Measurements from ENCODE around the gene PIN1.
"Not testable (repeated sequence)": the region's sequence is repeated elsewhere in the genome, so short reads cannot be mapped to it uniquely, and the experiment has no call there.

The PIN1 gene

GRCh38 chr19:9818175-9818733 lies 16.9 kb upstream of the PIN1 start:
- Histone ChIP-seq H3K27me3 (ENCODE audit: control insufficient read depth in 2 of 2, insufficient read depth in 2 of 2, low read length in 2 of 2) (no peaks in the 10 kb centered on the region), H3K36me3 (ENCODE audit: control insufficient read depth in 2 of 2, insufficient read depth in 2 of 2, low read length in 2 of 2) (peaks cover 0 to 7% of the 10 kb centered on the region in 2 donors), H3K4me3 (ENCODE audit: low read length in 2 of 2) (peak overlapping the region; percentile 91 to 98), H3K4me1 (ENCODE audit: control insufficient read depth in 2 of 2, insufficient read depth in 2 of 2, low read length in 2 of 2) (peaks cover 7% of the 10 kb centered on the region in 2 donors), H3K9me3 (ENCODE audit: control insufficient read depth in 2 of 2, low read length in 2 of 2) (no peaks in the 10 kb centered on the region), H3K9ac (ENCODE audit: low read depth in 1 of 2, low read length in 2 of 2) (peak overlapping the region; percentile 95 to 99), H3K27ac (ENCODE audit: low read depth in 2 of 2, low read length in 2 of 2) (peak overlapping the region; percentile 98 to 100)

DNA sequence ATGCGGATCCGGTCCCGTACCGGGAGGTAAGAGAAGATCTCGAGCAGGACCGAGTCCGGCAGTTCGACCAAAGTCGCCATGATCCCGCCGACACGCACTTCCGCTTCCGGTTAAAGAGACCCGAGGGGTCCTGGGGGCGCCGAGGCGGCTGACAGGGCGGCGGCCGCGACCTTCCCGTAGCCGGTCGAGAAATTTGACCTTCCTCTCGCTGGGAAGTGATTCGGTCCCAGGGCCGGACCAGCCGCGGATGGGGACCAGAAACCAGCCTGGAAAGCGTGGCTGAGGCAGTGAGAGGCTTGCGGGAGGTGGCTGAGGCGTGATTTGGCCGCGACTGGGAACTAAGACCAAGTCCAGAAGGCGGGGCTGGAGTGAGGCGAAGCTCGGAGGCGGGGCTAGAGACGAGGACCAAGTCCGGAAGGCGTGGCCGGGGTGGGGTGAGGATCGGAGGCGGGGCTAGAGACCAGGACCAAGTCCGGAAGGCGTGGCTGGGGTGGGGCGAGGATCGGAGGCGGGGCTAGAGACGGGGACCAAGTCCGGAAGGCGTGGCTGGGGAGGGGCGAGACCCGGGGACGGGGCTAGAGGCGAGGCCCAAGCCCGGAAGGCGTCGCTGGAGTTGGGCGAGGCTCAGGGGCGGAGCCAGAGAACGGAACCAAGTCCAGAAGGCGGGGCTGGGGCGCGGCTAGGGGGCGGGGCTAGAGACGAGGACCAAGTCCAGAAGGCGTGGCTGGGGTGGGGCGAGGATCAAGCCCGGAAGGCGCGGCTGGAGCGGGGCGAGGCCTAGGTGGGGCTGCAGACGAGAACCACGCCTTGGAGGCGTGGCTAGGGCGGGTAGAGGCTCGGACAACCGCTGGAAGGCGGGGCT lies 16.2 kb upstream of the PIN1 start, which contains the start of gene FBXL12:
Gene FBXL12 (minus strand): TSS at position 346 of the 862 bp plus-strand sequence. CDS start 266 bp downstream, at position 80.
- Histone ChIP-seq H3K9me3 (ENCODE audit: control insufficient read depth in 2 of 2, low read length in 2 of 2) (no peaks in the 10 kb centered on the region), H3K4me1 (ENCODE audit: control insufficient read depth in 2 of 2, insufficient read depth in 2 of 2, low read length in 2 of 2) (peaks cover 7% of the 10 kb centered on the region in 2 donors), H3K4me3 (ENCODE audit: low read length in 2 of 2) (peak within 1 kb of the TSS; percentile 91 to 98), H3K9ac (ENCODE audit: low read depth in 1 of 2, low read length in 2 of 2) (peak within 1 kb of the TSS; percentile 95 to 99), H3K27ac (ENCODE audit: low read depth in 2 of 2, low read length in 2 of 2) (peak within 1 kb of the TSS; percentile 98 to 100), H3K27me3 (ENCODE audit: control insufficient read depth in 2 of 2, insufficient read depth in 2 of 2, low read length in 2 of 2) (no peaks in the 10 kb centered on the region), H3K36me3 (ENCODE audit: control insufficient read depth in 2 of 2, insufficient read depth in 2 of 2, low read length in 2 of 2) (peaks cover 0 to 4% of the 10 kb centered on the region in 2 donors)

- Histone ChIP-seq H3K9ac (ENCODE audit: low read depth in 1 of 2, low read length in 2 of 2) (peak overlapping the region in 1 of 2 donors; percentile 38), H3K9me3 (ENCODE audit: control insufficient read depth in 2 of 2, low read length in 2 of 2) (no peaks in the 10 kb centered on the region), H3K36me3 (ENCODE audit: control insufficient read depth in 2 of 2, insufficient read depth in 2 of 2, low read length in 2 of 2) (peaks cover 0 to 4% of the 10 kb centered on the region in 2 donors), H3K4me1 (ENCODE audit: control insufficient read depth in 2 of 2, insufficient read depth in 2 of 2, low read length in 2 of 2) (peaks cover 7% of the 10 kb centered on the region in 2 donors), H3K27ac (ENCODE audit: low read depth in 2 of 2, low read length in 2 of 2) (peak overlapping the region; percentile 98 to 100), H3K27me3 (ENCODE audit: control insufficient read depth in 2 of 2, insufficient read depth in 2 of 2, low read length in 2 of 2) (no peaks in the 10 kb centered on the region), H3K4me3 (ENCODE audit: low read length in 2 of 2) (peak overlapping the region; percentile 59 to 61)
Observed at GRCh38 chr19:9819596-9819909, 15.6 kb upstream of the PIN1 start.

DNA sequence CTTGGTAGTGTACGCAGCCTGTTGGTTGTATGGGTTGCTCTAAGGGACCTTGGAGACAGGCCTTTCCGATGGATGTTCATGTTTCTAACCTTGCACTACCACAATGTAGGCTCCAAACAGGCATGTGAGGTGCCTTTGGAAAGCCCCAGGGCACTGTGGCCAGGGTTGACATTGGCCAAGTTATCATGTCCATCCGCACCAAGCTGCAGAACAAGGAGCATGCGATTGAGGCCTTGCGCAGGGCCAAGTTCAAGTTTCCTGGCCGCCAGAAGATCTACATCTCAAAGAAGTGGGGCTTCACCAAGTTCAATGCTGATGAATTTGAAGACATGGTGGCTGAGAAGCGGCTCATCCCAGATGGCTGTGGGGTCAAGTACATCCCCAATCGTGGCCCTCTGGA lies 15.1 kb upstream of the PIN1 start:
- H3K4me3 ChIP-seq (ENCODE audit: low read length in 2 of 2), result peak overlapping the region; percentile 59 to 61
- peak overlapping the region; percentile 98 to 100 for H3K27ac ChIP-seq (ENCODE audit: low read depth in 2 of 2, low read length in 2 of 2)
- H3K9ac ChIP-seq (ENCODE audit: low read depth in 1 of 2, low read length in 2 of 2), result peak overlapping the region in 1 of 2 donors; percentile 38
- not testable (repeated sequence) for H3K4me1 ChIP-seq (ENCODE audit: control insufficient read depth in 2 of 2, insufficient read depth in 2 of 2, low read length in 2 of 2); H3K27me3 ChIP-seq (ENCODE audit: control insufficient read depth in 2 of 2, insufficient read depth in 2 of 2, low read length in 2 of 2); H3K9me3 ChIP-seq (ENCODE audit: control insufficient read depth in 2 of 2, low read length in 2 of 2); H3K36me3 ChIP-seq (ENCODE audit: control insufficient read depth in 2 of 2, insufficient read depth in 2 of 2, low read length in 2 of 2)

GRCh38 chr19:9823816-9824215 lies 11.3 kb upstream of the PIN1 start:
- Histone ChIP-seq H3K27me3 (ENCODE audit: control insufficient read depth in 2 of 2, insufficient read depth in 2 of 2, low read length in 2 of 2) (no peaks in the 10 kb centered on the region), H3K36me3 (ENCODE audit: control insufficient read depth in 2 of 2, insufficient read depth in 2 of 2, low read length in 2 of 2) (no peaks in the 10 kb centered on the region), H3K9ac (ENCODE audit: low read depth in 1 of 2, low read length in 2 of 2) (no peak overlapping the region), H3K9me3 (ENCODE audit: control insufficient read depth in 2 of 2, low read length in 2 of 2) (no peaks in the 10 kb centered on the region), H3K4me3 (ENCODE audit: low read length in 2 of 2) (no peak overlapping the region), H3K4me1 (ENCODE audit: control insufficient read depth in 2 of 2, insufficient read depth in 2 of 2, low read length in 2 of 2) (peaks cover 12 to 15% of the 10 kb centered on the region in 2 donors), H3K27ac (ENCODE audit: low read depth in 2 of 2, low read length in 2 of 2) (no peak overlapping the region)

DNA sequence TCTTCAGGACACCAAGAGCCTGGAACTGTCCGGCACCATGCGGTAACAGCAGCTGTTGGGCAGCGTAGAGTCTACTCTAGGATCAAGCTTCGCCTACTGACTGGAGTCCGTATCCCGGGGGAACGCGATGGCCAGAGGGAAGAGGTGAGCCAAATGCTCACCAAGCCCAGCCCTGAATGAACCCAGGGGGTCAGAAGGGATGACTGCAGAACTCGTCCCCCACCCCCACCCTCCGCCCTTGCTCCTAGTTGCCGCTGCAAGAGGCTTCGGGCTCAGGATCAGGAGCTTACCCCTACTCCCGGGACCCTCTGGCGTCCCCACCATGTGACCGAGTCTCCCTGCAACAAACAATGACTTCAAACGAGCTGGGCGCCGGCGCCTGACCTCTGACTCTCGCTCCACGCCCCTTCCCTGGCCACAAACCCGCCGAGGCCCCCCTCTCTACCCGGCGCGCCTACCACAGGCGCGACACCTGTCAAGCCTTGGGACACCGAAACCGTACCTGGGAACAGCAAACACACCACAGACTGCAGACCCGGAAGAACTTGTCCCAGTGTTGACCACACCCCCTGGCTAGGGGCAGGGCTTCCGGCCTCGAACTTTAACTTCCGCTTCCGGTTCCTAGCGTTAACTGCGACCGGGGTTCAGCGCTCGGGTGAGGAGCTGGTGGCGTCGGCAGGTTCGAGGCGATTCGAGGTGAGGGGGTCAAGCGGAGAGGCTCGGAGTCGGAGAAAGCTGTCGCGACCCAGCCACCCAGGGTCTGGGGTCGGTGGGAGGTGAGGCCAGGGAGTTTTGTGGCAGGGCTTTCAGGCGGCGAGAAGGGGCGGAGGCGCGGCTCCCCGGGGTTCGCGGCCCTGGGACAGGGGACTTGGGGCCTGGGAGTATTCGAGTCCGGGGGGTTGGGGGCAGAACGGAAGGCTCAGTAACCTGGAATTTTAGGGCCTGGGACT lies 7.6 kb upstream of the PIN1 start, which contains the start of gene UBL5:
Gene UBL5 (plus strand): TSS at position 630 of the 950 bp plus-strand sequence. CDS start 420 bp downstream, outside the sequence.
- Histone ChIP-seq H3K27ac (ENCODE audit: low read depth in 2 of 2, low read length in 2 of 2) (peak within 1 kb of the TSS; percentile 90 to 95), H3K9me3 (ENCODE audit: control insufficient read depth in 2 of 2, low read length in 2 of 2) (no peaks in the 10 kb centered on the region), H3K36me3 (ENCODE audit: control insufficient read depth in 2 of 2, insufficient read depth in 2 of 2, low read length in 2 of 2) (peaks cover 7 to 11% of the 10 kb centered on the region in 2 donors), H3K4me3 (ENCODE audit: low read length in 2 of 2) (peak within 1 kb of the TSS; percentile 93 to 96), H3K9ac (ENCODE audit: low read depth in 1 of 2, low read length in 2 of 2) (peak within 1 kb of the TSS; percentile 80 to 88), H3K4me1 (ENCODE audit: control insufficient read depth in 2 of 2, insufficient read depth in 2 of 2, low read length in 2 of 2) (peaks cover 13 to 16% of the 10 kb centered on the region in 2 donors), H3K27me3 (ENCODE audit: control insufficient read depth in 2 of 2, insufficient read depth in 2 of 2, low read length in 2 of 2) (no peaks in the 10 kb centered on the region)

DNA sequence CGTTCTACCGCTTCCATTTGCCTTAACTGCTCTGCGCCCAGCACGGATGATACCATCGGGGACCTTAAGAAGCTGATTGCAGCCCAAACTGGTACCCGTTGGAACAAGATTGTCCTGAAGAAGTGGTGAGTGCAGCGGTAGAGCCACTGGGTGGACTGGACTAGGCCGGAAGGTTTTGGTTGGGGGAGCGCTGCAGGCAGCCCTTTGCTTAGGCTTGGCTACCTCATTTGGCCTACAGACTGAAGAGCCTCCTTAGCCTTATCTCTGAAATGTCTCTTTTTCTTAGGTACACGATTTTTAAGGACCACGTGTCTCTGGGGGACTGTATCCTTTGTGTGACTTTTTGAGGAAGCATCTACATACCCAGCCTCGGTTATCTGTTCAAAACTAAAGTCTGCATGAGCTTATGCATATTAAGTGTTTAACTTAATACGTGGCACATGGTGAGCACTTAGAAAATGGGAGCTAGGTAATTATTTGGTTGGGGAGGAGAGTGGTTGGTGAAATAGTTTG lies 6.5 kb upstream of the PIN1 start:
- H3K36me3 ChIP-seq (ENCODE audit: control insufficient read depth in 2 of 2, insufficient read depth in 2 of 2, low read length in 2 of 2), result peaks cover 7 to 11% of the 10 kb centered on the region in 2 donors
- H3K27ac ChIP-seq (ENCODE audit: low read depth in 2 of 2, low read length in 2 of 2), result no peak overlapping the region
- H3K27me3 ChIP-seq (ENCODE audit: control insufficient read depth in 2 of 2, insufficient read depth in 2 of 2, low read length in 2 of 2), result no peaks in the 10 kb centered on the region
- H3K4me1 ChIP-seq (ENCODE audit: control insufficient read depth in 2 of 2, insufficient read depth in 2 of 2, low read length in 2 of 2), result peaks cover 13 to 16% of the 10 kb centered on the region in 2 donors
- no peaks in the 10 kb centered on the region for H3K9me3 ChIP-seq (ENCODE audit: control insufficient read depth in 2 of 2, low read length in 2 of 2)
- H3K9ac ChIP-seq (ENCODE audit: low read depth in 1 of 2, low read length in 2 of 2), result peak overlapping the region; percentile 80 to 88
- peak overlapping the region; percentile 93 to 96 for H3K4me3 ChIP-seq (ENCODE audit: low read length in 2 of 2)

GRCh38 chr19:9834307-9834725 lies 802 bp upstream of the PIN1 start:
- Histone ChIP-seq H3K4me1 (ENCODE audit: control insufficient read depth in 2 of 2, insufficient read depth in 2 of 2, low read length in 2 of 2) (peaks cover 10 to 12% of the 10 kb centered on the region in 2 donors), H3K27ac (ENCODE audit: low read depth in 2 of 2, low read length in 2 of 2) (peak overlapping the region; percentile 52 to 77), H3K9ac (ENCODE audit: low read depth in 1 of 2, low read length in 2 of 2) (peak overlapping the region; percentile 52 to 56), H3K9me3 (ENCODE audit: control insufficient read depth in 2 of 2, low read length in 2 of 2) (no peaks in the 10 kb centered on the region), H3K4me3 (ENCODE audit: low read length in 2 of 2) (peak overlapping the region; percentile 84 to 87), H3K27me3 (ENCODE audit: control insufficient read depth in 2 of 2, insufficient read depth in 2 of 2, low read length in 2 of 2) (no peaks in the 10 kb centered on the region), H3K36me3 (ENCODE audit: control insufficient read depth in 2 of 2, insufficient read depth in 2 of 2, low read length in 2 of 2) (peaks cover 7 to 16% of the 10 kb centered on the region in 2 donors)

DNA sequence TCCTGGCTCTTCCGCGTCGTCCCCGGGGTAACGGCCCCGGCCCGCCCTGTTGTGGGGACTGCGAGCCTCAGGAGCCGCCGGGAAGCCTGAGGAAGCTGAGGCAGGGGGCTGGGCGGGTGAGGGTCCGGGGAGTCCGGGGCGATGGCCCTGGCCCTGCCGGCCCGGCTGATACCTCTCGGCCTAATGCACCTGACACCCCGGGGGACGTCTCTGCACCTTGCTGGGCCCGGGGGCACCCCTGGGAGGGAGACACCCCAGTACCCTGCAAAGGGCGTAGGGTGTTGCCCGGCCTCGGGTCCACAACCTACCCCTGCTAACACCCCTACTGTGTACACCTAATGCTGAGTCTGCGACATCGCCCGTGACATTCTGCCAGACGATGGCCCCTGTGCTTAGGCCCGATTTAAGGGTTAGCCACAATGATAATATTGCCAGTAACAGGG lies 410 bp downstream of the PIN1 start:
- Histone ChIP-seq H3K9ac (ENCODE audit: low read depth in 1 of 2, low read length in 2 of 2) (peak overlapping the region; percentile 65 to 72), H3K27ac (ENCODE audit: low read depth in 2 of 2, low read length in 2 of 2) (peak overlapping the region in 1 of 2 donors; percentile 23), H3K9me3 (ENCODE audit: control insufficient read depth in 2 of 2, low read length in 2 of 2) (no peaks in the 10 kb centered on the region), H3K4me1 (ENCODE audit: control insufficient read depth in 2 of 2, insufficient read depth in 2 of 2, low read length in 2 of 2) (peaks cover 10 to 12% of the 10 kb centered on the region in 2 donors), H3K4me3 (ENCODE audit: low read length in 2 of 2) (peak overlapping the region; percentile 86 to 90), H3K36me3 (ENCODE audit: control insufficient read depth in 2 of 2, insufficient read depth in 2 of 2, low read length in 2 of 2) (peaks cover 3 to 16% of the 10 kb centered on the region in 2 donors), H3K27me3 (ENCODE audit: control insufficient read depth in 2 of 2, insufficient read depth in 2 of 2, low read length in 2 of 2) (no peaks in the 10 kb centered on the region)
